ENCODE measurements around the gene SPIRE1. TPM values are rescaled to one million over a fixed set of nuclear protein-coding genes. Genes with fewer than 3 reads are reported as not detected.
A peak's percentile ranks its signal among the peaks of the same experiment; 100 is the strongest.
"Not testable (repeated sequence)": the region's sequence is repeated elsewhere in the genome, so short reads cannot be mapped to it uniquely, and the experiment has no call there.

SPIRE1 gene
- total and polyA plus RNA-seq, 5 donors from 2014 or later = 0.13 to 2.7 (median 0.55) TPM; not detected in 1

GRCh38 chr18:12492907-12493306 is 165.0 kb downstream of the SPIRE1 start:
- H3K9me3 ChIP-seq (ENCODE audit: control insufficient read depth in 2 of 2, low read length in 2 of 2) = no peaks in the 10 kb centered on the region
- H3K27me3 Mint-ChIP-seq = peaks cover 4% of the 10 kb centered on the region
- H3K4me1 Mint-ChIP-seq = no peaks in the 10 kb centered on the region
- no peaks in the 10 kb centered on the region for H3K27me3 ChIP-seq (ENCODE audit: control insufficient read depth, insufficient read depth, low read length)
- ATAC-seq (ENCODE audit: low read depth in 2 of 2) = no peak
- no peak overlapping the region for H3K27ac Mint-ChIP-seq
- H3K4me1 ChIP-seq (ENCODE audit: control insufficient read depth, insufficient read depth, low read length, poor library complexity, severe bottlenecking) = no peaks in the 10 kb centered on the region
- H3K4me3 ChIP-seq (ENCODE audit: low read depth, low read length) = no peak overlapping the region
- peaks cover 0 to 3% (median 0%) of the 10 kb centered on the region in 7 donors for H3K9me3 Mint-ChIP-seq
- no peaks in the 10 kb centered on the region for H3K36me3 Mint-ChIP-seq
- no peak for DNase-seq
- no peak overlapping the region for H3K4me3 Mint-ChIP-seq
- no peaks in the 10 kb centered on the region for H3K36me3 ChIP-seq (ENCODE audit: control insufficient read depth, insufficient read depth, low read length)
- H3K27ac ChIP-seq (ENCODE audit: insufficient read depth, low read length, poor library complexity, severe bottlenecking) = no peak overlapping the region

GRCh38 chr18:12491611-12492435 is 166.1 kb downstream of the SPIRE1 start:
- Histone ChIP-seq H3K27me3 (ENCODE audit: control insufficient read depth, insufficient read depth, low read length) (no peaks in the 10 kb centered on the region), H3K36me3 (ENCODE audit: control insufficient read depth, insufficient read depth, low read length) (no peaks in the 10 kb centered on the region), H3K27ac (ENCODE audit: insufficient read depth, low read length, poor library complexity, severe bottlenecking) (no peak overlapping the region), H3K4me3 (ENCODE audit: low read depth, low read length) (no peak overlapping the region), H3K4me1 (ENCODE audit: control insufficient read depth, insufficient read depth, low read length, poor library complexity, severe bottlenecking) (no peaks in the 10 kb centered on the region), H3K9me3 (ENCODE audit: control insufficient read depth in 2 of 2, low read length in 2 of 2) (no peaks in the 10 kb centered on the region)
- Mint-ChIP-seq H3K27ac (no peak overlapping the region), H3K4me1 (no peaks in the 10 kb centered on the region), H3K9me3 (peaks cover 0 to 3% (median 0%) of the 10 kb centered on the region in 7 donors), H3K27me3 (peaks cover 4% of the 10 kb centered on the region), H3K36me3 (no peaks in the 10 kb centered on the region), H3K4me3 (no peak overlapping the region)
- ATAC-seq (ENCODE audit: low read depth in 2 of 2) (no peak), DNase-seq (no peak)

- no peak overlapping the region for H3K4me3 ChIP-seq (ENCODE audit: low read depth, low read length)
- peaks cover 2% of the 10 kb centered on the region for H3K27me3 ChIP-seq (ENCODE audit: control insufficient read depth, insufficient read depth, low read length)
- no peaks in the 10 kb centered on the region for H3K4me1 ChIP-seq (ENCODE audit: control insufficient read depth, insufficient read depth, low read length, poor library complexity, severe bottlenecking)
- no peaks in the 10 kb centered on the region for H3K9me3 ChIP-seq (ENCODE audit: control insufficient read depth in 2 of 2, low read length in 2 of 2)
- H3K27me3 Mint-ChIP-seq = peaks cover 22% of the 10 kb centered on the region
- H3K9me3 Mint-ChIP-seq = peaks cover 0 to 3% (median 0%) of the 10 kb centered on the region in 7 donors
- peak overlapping the region in 1 of 4 donors; percentile 4 for H3K4me3 Mint-ChIP-seq
- no peak for ATAC-seq (ENCODE audit: low read depth in 2 of 2)
- no peaks in the 10 kb centered on the region for H3K36me3 Mint-ChIP-seq
- no peak overlapping the region for H3K27ac ChIP-seq (ENCODE audit: insufficient read depth, low read length, poor library complexity, severe bottlenecking)
- H3K36me3 ChIP-seq (ENCODE audit: control insufficient read depth, insufficient read depth, low read length) = no peaks in the 10 kb centered on the region
- DNase-seq = peak in 1 of 3 donors; percentile 9
- no peaks in the 10 kb centered on the region for H3K4me1 Mint-ChIP-seq
- H3K27ac Mint-ChIP-seq = no peak overlapping the region
These were observed 172.3 kb downstream of the SPIRE1 start for GRCh38 chr18:12485479-12486105.

DNA sequence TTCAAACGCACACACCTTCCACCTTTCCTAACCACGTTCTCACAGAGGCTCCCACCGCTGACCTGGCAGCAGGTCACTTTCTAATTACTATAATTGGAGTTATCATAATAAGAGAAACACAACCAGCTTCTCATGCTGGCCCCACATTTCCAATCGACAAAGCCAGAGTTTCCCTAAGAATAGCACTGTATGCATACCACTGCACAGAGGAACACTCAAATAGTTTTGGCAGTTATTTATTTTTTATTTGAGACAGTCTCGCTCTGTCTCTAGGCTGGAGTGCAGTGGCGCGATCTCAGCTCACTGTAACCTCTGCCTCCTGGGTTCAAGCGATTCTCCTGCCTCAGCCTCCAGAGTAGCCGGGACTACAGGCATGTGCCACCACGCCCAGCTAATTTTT is 176.0 kb downstream of the SPIRE1 start:
- not testable (repeated sequence) for H3K4me3 ChIP-seq (ENCODE audit: low read depth, low read length); H3K36me3 Mint-ChIP-seq; H3K4me3 Mint-ChIP-seq; H3K9me3 ChIP-seq (ENCODE audit: control insufficient read depth in 2 of 2, low read length in 2 of 2); H3K4me1 Mint-ChIP-seq; H3K9me3 Mint-ChIP-seq; H3K4me1 ChIP-seq (ENCODE audit: control insufficient read depth, insufficient read depth, low read length, poor library complexity, severe bottlenecking); H3K36me3 ChIP-seq (ENCODE audit: control insufficient read depth, insufficient read depth, low read length); DNase-seq; ATAC-seq (ENCODE audit: low read depth in 2 of 2); H3K27me3 ChIP-seq (ENCODE audit: control insufficient read depth, insufficient read depth, low read length); H3K27ac ChIP-seq (ENCODE audit: insufficient read depth, low read length, poor library complexity, severe bottlenecking)
- H3K27ac Mint-ChIP-seq = peak overlapping the region in 1 of 3 donors; percentile 15
- H3K27me3 Mint-ChIP-seq = peaks cover 18% of the 10 kb centered on the region

DNA sequence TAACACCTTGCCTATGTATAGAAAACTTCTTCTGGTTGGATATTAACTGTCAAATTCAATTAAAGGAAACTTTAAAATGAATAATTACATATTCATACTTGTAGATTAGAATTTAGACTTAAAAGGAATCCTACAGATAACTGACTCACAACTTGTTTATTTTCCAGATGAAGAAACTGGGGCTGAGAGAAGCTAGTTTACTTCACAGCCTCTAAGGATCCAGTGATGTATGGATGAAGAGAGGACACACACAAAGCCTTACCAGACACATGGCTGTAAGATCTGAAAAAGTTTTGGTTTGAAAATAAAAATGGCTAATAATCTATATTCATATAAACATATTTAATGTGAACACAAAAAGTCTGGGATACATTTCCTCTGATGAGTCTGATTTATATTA is 177.9 kb downstream of the SPIRE1 start:
- peaks cover 2% of the 10 kb centered on the region for H3K27me3 ChIP-seq (ENCODE audit: control insufficient read depth, insufficient read depth, low read length)
- H3K9me3 ChIP-seq (ENCODE audit: control insufficient read depth in 2 of 2, low read length in 2 of 2) = no peaks in the 10 kb centered on the region
- no peak overlapping the region for H3K4me3 ChIP-seq (ENCODE audit: low read depth, low read length)
- H3K4me1 ChIP-seq (ENCODE audit: control insufficient read depth, insufficient read depth, low read length, poor library complexity, severe bottlenecking) = no peaks in the 10 kb centered on the region
- no peak for DNase-seq
- H3K36me3 Mint-ChIP-seq = no peaks in the 10 kb centered on the region
- H3K36me3 ChIP-seq (ENCODE audit: control insufficient read depth, insufficient read depth, low read length) = no peaks in the 10 kb centered on the region
- no peak overlapping the region for H3K4me3 Mint-ChIP-seq
- no peak overlapping the region for H3K27ac ChIP-seq (ENCODE audit: insufficient read depth, low read length, poor library complexity, severe bottlenecking)
- ATAC-seq (ENCODE audit: low read depth in 2 of 2) = no peak
- peak overlapping the region in 1 of 3 donors; percentile 22 for H3K27ac Mint-ChIP-seq
- H3K4me1 Mint-ChIP-seq = no peaks in the 10 kb centered on the region
- H3K27me3 Mint-ChIP-seq = peaks cover 9% of the 10 kb centered on the region
- H3K9me3 Mint-ChIP-seq = no peaks in the 10 kb centered on the region

DNA sequence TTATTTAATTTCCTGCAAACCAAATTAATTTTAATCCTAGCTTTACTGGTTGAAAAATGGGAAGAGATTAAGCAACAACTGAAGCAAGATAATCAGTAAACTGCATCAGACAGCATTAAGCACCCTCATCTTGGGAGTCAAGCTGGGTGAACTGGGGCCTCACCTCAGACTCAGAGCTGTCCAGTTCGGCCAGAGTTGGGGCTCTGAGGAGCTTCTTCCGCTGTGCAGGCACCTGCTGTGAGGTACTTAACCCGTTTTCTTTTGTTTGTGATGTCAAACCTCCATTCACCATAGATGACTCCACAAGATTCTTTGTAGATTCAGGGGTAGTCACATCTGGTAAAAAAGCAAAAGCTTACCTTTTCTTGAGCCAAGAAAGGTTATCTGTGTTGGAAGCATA is 178.4 kb downstream of the SPIRE1 start:
- H3K9me3 ChIP-seq (ENCODE audit: control insufficient read depth in 2 of 2, low read length in 2 of 2) = no peaks in the 10 kb centered on the region
- H3K27ac ChIP-seq (ENCODE audit: insufficient read depth, low read length, poor library complexity, severe bottlenecking) = no peak overlapping the region
- Mint-ChIP-seq H3K9me3 (no peaks in the 10 kb centered on the region), H3K4me3 (no peak overlapping the region), H3K36me3 (no peaks in the 10 kb centered on the region), H3K27ac (no peak overlapping the region), H3K27me3 (peaks cover 9% of the 10 kb centered on the region), H3K4me1 (no peaks in the 10 kb centered on the region)
- no peak for ATAC-seq (ENCODE audit: low read depth in 2 of 2)
- no peak overlapping the region for H3K4me3 ChIP-seq (ENCODE audit: low read depth, low read length)
- no peaks in the 10 kb centered on the region for H3K4me1 ChIP-seq (ENCODE audit: control insufficient read depth, insufficient read depth, low read length, poor library complexity, severe bottlenecking)
- DNase-seq = no peak
- H3K36me3 ChIP-seq (ENCODE audit: control insufficient read depth, insufficient read depth, low read length) = no peaks in the 10 kb centered on the region
- H3K27me3 ChIP-seq (ENCODE audit: control insufficient read depth, insufficient read depth, low read length) = peaks cover 2% of the 10 kb centered on the region

DNA sequence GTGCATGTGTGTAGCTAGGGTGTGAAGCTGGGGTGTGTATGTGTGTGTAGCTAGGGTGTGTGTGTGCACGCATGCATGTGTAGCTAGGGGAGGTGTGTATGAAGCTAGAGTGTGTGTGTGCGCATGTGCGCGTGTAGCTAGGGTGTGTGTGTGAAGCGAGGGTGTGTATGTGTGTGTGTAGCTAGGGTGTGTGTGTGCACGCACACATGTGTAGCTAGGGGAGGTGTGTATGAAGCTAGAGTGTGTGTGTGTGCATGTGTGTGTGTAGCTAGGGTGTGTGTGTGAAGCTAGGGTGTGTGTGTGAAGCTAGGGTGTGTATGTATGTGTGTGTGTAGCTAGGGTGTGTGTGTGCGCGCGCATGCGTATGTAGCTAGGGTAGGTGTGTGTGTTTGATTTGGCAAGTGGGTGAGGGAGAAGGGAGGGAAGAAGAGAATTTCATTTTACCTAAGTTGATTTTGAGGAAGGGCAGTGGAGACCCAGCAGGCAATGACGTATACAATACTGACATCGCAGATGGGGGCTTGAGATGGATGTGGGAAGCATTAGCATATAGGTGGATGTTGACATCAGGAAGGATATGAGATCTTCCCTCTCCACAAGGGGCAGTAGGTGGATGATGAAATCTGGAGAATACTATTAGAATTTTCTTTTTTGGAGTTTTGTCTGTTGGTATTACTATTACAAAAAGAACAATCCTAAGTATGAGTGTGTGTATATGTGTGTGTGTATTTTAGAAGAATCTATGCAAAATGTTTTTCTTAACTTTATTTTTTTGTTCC is 179.4 kb downstream of the SPIRE1 start:
- Histone ChIP-seq H3K9me3 (ENCODE audit: control insufficient read depth in 2 of 2, low read length in 2 of 2) (no peaks in the 10 kb centered on the region), H3K36me3 (ENCODE audit: control insufficient read depth, insufficient read depth, low read length) (no peaks in the 10 kb centered on the region), H3K27me3 (ENCODE audit: control insufficient read depth, insufficient read depth, low read length) (no peaks in the 10 kb centered on the region), H3K27ac (ENCODE audit: insufficient read depth, low read length, poor library complexity, severe bottlenecking) (no peak overlapping the region), H3K4me1 (ENCODE audit: control insufficient read depth, insufficient read depth, low read length, poor library complexity, severe bottlenecking) (no peaks in the 10 kb centered on the region), H3K4me3 (ENCODE audit: low read depth, low read length) (no peak overlapping the region)
- Mint-ChIP-seq H3K27me3 (peaks cover 5% of the 10 kb centered on the region), H3K27ac (peak overlapping the region in 1 of 3 donors; percentile 1), H3K4me3 (no peak overlapping the region), H3K36me3 (no peaks in the 10 kb centered on the region), H3K9me3 (no peaks in the 10 kb centered on the region), H3K4me1 (no peaks in the 10 kb centered on the region)
- DNase-seq (no peak), ATAC-seq (ENCODE audit: low read depth in 2 of 2) (no peak)
